HFFc6 (cell line): ENCODE measurements around the gene NIT2. TPM values are rescaled to one million over a fixed set of nuclear protein-coding genes. Genes with fewer than 3 reads are reported as not detected.
"Not testable (repeated sequence)": the region's sequence is repeated elsewhere in the genome, so short reads cannot be mapped to it uniquely, and the experiment has no call there.

Source experiments
- DNase-seq: peaks from one replicate; pipeline ENCODE4 v3.0.0-alpha.2; 2018
- H3K27ac Mint-ChIP-seq: 2 replicates; pipeline ENCODE4 v1.8.0; 2020; ENCODE audit warnings: mild to moderate bottlenecking, mixed read lengths
- H3K27me3 Mint-ChIP-seq: 2 replicates; pipeline ENCODE4 v1.8.0; 2021; ENCODE audit warnings: mild to moderate bottlenecking, moderate library complexity, mixed read lengths; ENCODE audit not compliant: insufficient read depth
- H3K36me3 Mint-ChIP-seq: 2 replicates; pipeline ENCODE4 v1.8.0; 2021; ENCODE audit warnings: low read depth, mixed read lengths
- H3K4me1 Mint-ChIP-seq: 2 replicates; pipeline ENCODE4 v1.8.0; 2020; ENCODE audit warnings: low read depth, mixed read lengths
- H3K4me3 Mint-ChIP-seq: 2 replicates; pipeline ENCODE4 v1.8.0; 2020; ENCODE audit warnings: mild to moderate bottlenecking, moderate library complexity, mixed read lengths
- H3K9me3 Mint-ChIP-seq: 2 replicates; pipeline ENCODE4 v1.8.0; 2020; ENCODE audit warnings: mild to moderate bottlenecking, mixed read lengths
- CTCF ChIP-seq: fragments of 200-600 bp; sonication (generic); IDR thresholded peaks from 2 replicates; pipeline ENCODE4 v1.5.0; 2021; ENCODE audit warnings: antibody characterized with exemption, mild to moderate bottlenecking
- total RNA-seq, 6 experiments: library from RNA; stranded (reverse); fragmentation: NEBNext Ultra II Directional; extraction: Animal tissue kit (Norgen Biotek cat#: 25700); gene quantifications; 2 replicates in 1 of 6; 3 replicates in 5 of 6; pipeline ENCODE4 v1.2.3, GENCODE V29; 2021

NIT2 gene
- total RNA-seq, 6 experiments from 2014 or later, result 36.4 to 48.6 (median 42.7) TPM

GRCh38 chr3:100330651-100331050 lies 3.9 kb upstream of the NIT2 start:
- H3K4me3 Mint-ChIP-seq, result no peak overlapping the region
- no peak overlapping the region for H3K27ac Mint-ChIP-seq
- peaks cover 13% of the 10 kb centered on the region for H3K4me1 Mint-ChIP-seq
- H3K27me3 Mint-ChIP-seq, result no peaks in the 10 kb centered on the region; the same call in 1 of the 2 replicates
- TF ChIP-seq CTCF, result no peak
- no peak for DNase-seq
- H3K36me3 Mint-ChIP-seq, result peaks cover 21% of the 10 kb centered on the region
- peaks cover 6% of the 10 kb centered on the region; the same call in 1 of the 2 replicates for H3K9me3 Mint-ChIP-seq

GRCh38 chr3:100331660-100332059 lies 2.9 kb upstream of the NIT2 start:
- peaks cover 14% of the 10 kb centered on the region for H3K36me3 Mint-ChIP-seq
- no peak for DNase-seq
- H3K4me3 Mint-ChIP-seq, result no peak overlapping the region
- no peak for TF ChIP-seq CTCF
- no peak overlapping the region for H3K27ac Mint-ChIP-seq
- peaks cover 14% of the 10 kb centered on the region for H3K4me1 Mint-ChIP-seq
- H3K9me3 Mint-ChIP-seq, result peaks cover 6% of the 10 kb centered on the region; the same call in 1 of the 2 replicates
- H3K27me3 Mint-ChIP-seq, result no peaks in the 10 kb centered on the region; the same call in 1 of the 2 replicates

GRCh38 chr3:100333051-100333450 lies 1.5 kb upstream of the NIT2 start:
- no peaks in the 10 kb centered on the region; the same call in 1 of the 2 replicates for H3K27me3 Mint-ChIP-seq
- no peaks in the 10 kb centered on the region for H3K9me3 Mint-ChIP-seq
- TF ChIP-seq CTCF, result no peak
- H3K4me3 Mint-ChIP-seq, result no peak overlapping the region
- no peak overlapping the region for H3K27ac Mint-ChIP-seq
- no peak for DNase-seq
- H3K4me1 Mint-ChIP-seq, result peaks cover 14% of the 10 kb centered on the region
- peaks cover under 1% of the 10 kb centered on the region; the same call in 1 of the 2 replicates for H3K36me3 Mint-ChIP-seq

- no peak for TF ChIP-seq CTCF
- DNase-seq, result no peak
- Mint-ChIP-seq H3K27ac (peak overlapping the region; percentile 73), H3K4me1 (peaks cover 14% of the 10 kb centered on the region), H3K9me3 (no peaks in the 10 kb centered on the region), H3K36me3 (0 out of 2 replicates have a peak, but pooled peaks cover 3% of the 10 kb centered on the region), H3K4me3 (peak overlapping the region; percentile 87), H3K27me3 (no peaks in the 10 kb centered on the region; the same call in 1 of the 2 replicates)
Measured at GRCh38 chr3:100333970-100334487, 528 bp upstream of the NIT2 start.

- no peak for DNase-seq
- H3K4me1 Mint-ChIP-seq, result peaks cover 14% of the 10 kb centered on the region
- H3K9me3 Mint-ChIP-seq, result no peaks in the 10 kb centered on the region
- peak overlapping the region; percentile 92 for H3K4me3 Mint-ChIP-seq
- TF ChIP-seq CTCF, result no peak
- peak overlapping the region; percentile 87 for H3K27ac Mint-ChIP-seq
- H3K27me3 Mint-ChIP-seq, result no peaks in the 10 kb centered on the region; the same call in 1 of the 2 replicates
- H3K36me3 Mint-ChIP-seq, result 0 out of 2 replicates have a peak, but pooled peaks cover 5% of the 10 kb centered on the region
Measured at GRCh38 chr3:100335434-100335833, 877 bp downstream of the NIT2 start.

- H3K27ac Mint-ChIP-seq, H3K27me3 Mint-ChIP-seq, H3K4me3 Mint-ChIP-seq, H3K9me3 Mint-ChIP-seq, DNase-seq: not testable (repeated sequence)
- Mint-ChIP-seq H3K4me1 (peaks cover 14% of the 10 kb centered on the region), H3K36me3 (peaks cover 12% of the 10 kb centered on the region; the same call in 1 of the 2 replicates)
Measured at GRCh38 chr3:100336229-100336628, 1.7 kb downstream of the NIT2 start.
